SK-N-SH (cell line): ENCODE measurements around the gene SLC22A23. TPM values are rescaled to one million over a fixed set of nuclear protein-coding genes. Genes with fewer than 3 reads are reported as not detected.

Experiments
- CTCF ChIA-PET: fragments of 300-600, 350-600 bp; formaldehyde crosslinking; extraction: SDS; loops from one replicate; lab custom pipeline; 2021; lab: Yijun Ruan, JAX
- POLR2A ChIA-PET: fragments of 350-600 bp; sonication (Branson Sonifier 250); formaldehyde crosslinking; extraction: SDS; loops from one replicate; lab custom pipeline; 2020; ENCODE audit warnings: antibody characterized with exemption, inconsistent platforms; lab: Yijun Ruan, JAX
- DNase-seq: peaks from one replicate; pipeline ENCODE4 v3.0.0; 2012
- H2AFZ ChIP-seq: fragments of 200-600 bp; sonication (generic); 2 replicates; pipeline ENCODE4 v1.8.1; 2016; ENCODE audit warnings: antibody characterized with exemption, mild to moderate bottlenecking, low read depth
- H3F3A ChIP-seq: fragments of 200-600 bp; sonication (generic); replicated peaks from 2 replicates; pipeline ENCODE3; 2016; ENCODE audit warnings: antibody characterized with exemption, mild to moderate bottlenecking; ENCODE audit not compliant: insufficient read depth
- H3K27ac ChIP-seq, 2 experiments: fragments of 200-500 bp in 1 of 2; fragments of 200-600 bp in 1 of 2; sonication (Bioruptor generic) in 1 of 2; sonication (generic), shearing (Covaris generic) in 1 of 2; 2 replicates each; pipeline versions ENCODE4 v1.5.1 to v1.6.1; 2014 to 2016; ENCODE audit warnings: low read depth in 2 of 2, inconsistent platforms in 1 of 2, low read length in 1 of 2, mild to moderate bottlenecking in 1 of 2, mixed read lengths in 1 of 2
- H3K27me3 ChIP-seq: fragments of 200-600 bp; sonication (generic), shearing (Covaris generic); 2 replicates; pipeline ENCODE4 v1.6.1; 2016; ENCODE audit warnings: mixed run types; ENCODE audit not compliant: insufficient read depth
- H3K36me3 ChIP-seq, 2 experiments: fragments of 200-500 bp in 1 of 2; fragments of 200-600 bp in 1 of 2; sonication (Bioruptor generic) in 1 of 2; sonication (generic) in 1 of 2; replicated peaks in 1 of 2; 2 replicates each; pipeline versions ENCODE3 to v1.5.1; 2014 to 2016; ENCODE audit warnings: low read length in 1 of 2, mild to moderate bottlenecking in 1 of 2; ENCODE audit not compliant: insufficient read depth in 2 of 2, control insufficient read depth in 1 of 2
- H3K4me1 ChIP-seq, 2 experiments: fragments of 200-500 bp in 1 of 2; fragments of 200-600 bp in 1 of 2; sonication (Bioruptor generic) in 1 of 2; sonication (generic), shearing (Covaris generic) in 1 of 2; 2 replicates each; pipeline versions ENCODE4 v1.5.1 to v1.6.1; 2014 to 2016; ENCODE audit warnings: low read depth in 1 of 2, low read length in 1 of 2, mixed run types in 1 of 2; ENCODE audit not compliant: insufficient read depth in 2 of 2, control insufficient read depth in 1 of 2
- H3K4me2 ChIP-seq: fragments of 200-600 bp; sonication (generic), shearing (Covaris generic); 2 replicates; pipeline ENCODE4 v1.6.1; 2017; ENCODE audit warnings: mixed run types
- H3K4me3 ChIP-seq, 2 experiments: fragments of 200-500 bp in 1 of 2; fragments of 200-600 bp in 1 of 2; sonication (Bioruptor generic) in 1 of 2; sonication (generic), shearing (Covaris generic) in 1 of 2; 2 replicates each; pipeline versions ENCODE4 v1.5.1 to v1.8.1; 2014 to 2016; ENCODE audit warnings: low read depth in 2 of 2, inconsistent platforms in 1 of 2, low read length in 1 of 2, mild to moderate bottlenecking in 1 of 2, mixed read lengths in 1 of 2, moderate library complexity in 1 of 2
- H3K79me2 ChIP-seq: fragments of 200-600 bp; sonication (generic); 2 replicates; pipeline ENCODE4 v1.8.1; 2017; ENCODE audit warnings: mild to moderate bottlenecking; ENCODE audit not compliant: insufficient read depth
- H3K9ac ChIP-seq: fragments of 200-600 bp; sonication (generic); 2 replicates; pipeline ENCODE4 v1.6.1; 2017; ENCODE audit warnings: mixed run types
- H3K9me2 ChIP-seq: fragments of 200-600 bp; sonication (generic); 2 replicates; pipeline ENCODE4 v1.6.1; 2017; ENCODE audit warnings: mixed run types
- H3K9me3 ChIP-seq: fragments of 200-600 bp; sonication (generic); 2 replicates; pipeline ENCODE4 v1.6.1; 2017; ENCODE audit warnings: mixed run types, mild to moderate bottlenecking, moderate library complexity
- H4K20me1 ChIP-seq: fragments of 200-600 bp; sonication (generic); 2 replicates; pipeline ENCODE4 v1.6.1; 2017; ENCODE audit warnings: mild to moderate bottlenecking, mixed run types; ENCODE audit not compliant: insufficient read depth
- CHD2 ChIP-seq: fragments of 150-350 bp; IDR thresholded peaks from 2 replicates; pipeline ENCODE4 v1.6.1; 2018; ENCODE audit warnings: low read length; ENCODE audit not compliant: partially characterized antibody
- ELF1 ChIP-seq: IDR thresholded peaks from 2 replicates; pipeline ENCODE4 v1.4.0; 2012
- FOXM1 ChIP-seq: IDR thresholded peaks from 2 replicates; pipeline ENCODE4 v1.4.0; 2012; ENCODE audit warnings: low read depth, mild to moderate bottlenecking
- RFX5 ChIP-seq: IDR thresholded peaks from 2 replicates; pipeline ENCODE4 v1.6.1; 2012; ENCODE audit warnings: mild to moderate bottlenecking, improper control_type of control experiment, low read length
- TAF1 ChIP-seq: IDR thresholded peaks from 2 replicates; pipeline ENCODE4 v1.6.1; 2012; ENCODE audit warnings: low read depth, mild to moderate bottlenecking, low read length, moderate library complexity, borderline replicate concordance
- TEAD4 ChIP-seq: IDR thresholded peaks from 2 replicates; pipeline ENCODE4 v1.4.0; 2012; ENCODE audit warnings: mild to moderate bottlenecking, borderline replicate concordance; ENCODE audit not compliant: insufficient read depth
- YY1 ChIP-seq: IDR thresholded peaks from 2 replicates; pipeline ENCODE4 v1.4.0; 2012; ENCODE audit warnings: low read depth, mild to moderate bottlenecking
- WGBS: methylation state at CpG from one replicate; pipeline ENCODE4 v1.1.6; 2017; ENCODE audit warnings: low lambda C conversion rate; 5-methylcytosine and 5-hydroxymethylcytosine counted together
- polyA plus RNA-seq, 3 experiments: library from polyadenylated mRNA; depleted of rRNA; stranded (reverse); fragments of >200 nt; gene quantifications; 2 replicates each; pipeline ENCODE4 v1.2.3, GENCODE V29; 2012
- TF ChIP-seq, protein P1 (sequence below): IDR thresholded peaks from 2 replicates; pipeline ENCODE4 v1.4.0; 2012; ENCODE audit warnings: low read depth
- TF ChIP-seq, protein P2 (sequence below): IDR thresholded peaks from 2 replicates; pipeline ENCODE4 v1.6.1; 2012; ENCODE audit warnings: mild to moderate bottlenecking, low read depth, low read length, moderate library complexity
- TF ChIP-seq, protein P3 (sequence below): IDR thresholded peaks from 2 replicates; pipeline ENCODE4 v1.4.0; 2012; ENCODE audit warnings: low read depth, borderline replicate concordance
- TF ChIP-seq, protein P4 (sequence below): fragments of 150-350 bp; IDR thresholded peaks from 2 replicates; pipeline ENCODE4 v1.6.1; 2016; ENCODE audit warnings: mild to moderate bottlenecking, low read depth, low read length
- TF ChIP-seq, protein P5 (sequence below): fragments of 150-350 bp; IDR thresholded peaks from 2 replicates; pipeline ENCODE4 v1.6.1; 2017; ENCODE audit warnings: antibody characterized with exemption, low read length, low read depth, borderline replicate concordance

The SLC22A23 gene
- polyA plus RNA-seq, 1 of the 3 experiments (the other 2 are of a cell fraction), result not detected

DNA sequence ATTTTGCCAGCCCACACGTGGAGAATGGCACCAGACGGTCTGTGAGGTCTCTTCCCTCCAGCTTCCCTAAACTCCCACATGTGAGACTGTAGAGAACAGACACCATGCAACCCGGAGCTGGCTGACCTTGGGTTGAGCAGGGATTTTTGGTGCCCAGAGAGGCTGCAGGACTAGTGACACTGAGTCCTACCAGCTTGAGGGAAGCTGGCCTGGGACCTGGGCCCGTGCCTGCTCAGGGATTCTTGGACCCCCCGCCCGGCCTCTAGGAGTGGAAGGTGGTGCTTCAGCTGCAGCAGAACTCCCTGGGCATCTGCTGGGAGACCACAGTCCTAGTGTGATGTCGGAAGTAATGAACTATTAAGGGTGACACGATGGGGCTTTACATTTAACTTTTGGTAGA is 194.9 kb downstream of the SLC22A23 start (continued):
- TF ChIP-seq RFX5, result no peak

DNA sequence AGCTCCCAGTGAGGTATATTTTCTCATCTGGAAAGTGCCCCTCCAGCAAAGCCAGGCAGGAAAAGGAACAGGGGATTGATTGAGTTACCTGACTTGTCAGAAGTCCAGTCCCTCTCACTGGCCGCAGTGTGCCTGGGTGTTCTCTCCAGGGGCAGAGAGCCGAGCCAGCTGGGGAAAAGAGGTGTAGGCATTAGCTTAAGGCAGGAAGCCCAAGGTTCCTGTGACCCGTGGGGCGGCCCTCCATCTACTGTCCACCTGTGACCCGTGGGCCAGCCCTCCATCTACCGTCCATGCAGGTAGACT is 195.4 kb downstream of the SLC22A23 start:
- Histone ChIP-seq H3K9me2 (no peaks in the 10 kb centered on the region), H4K20me1 (peaks cover 20% of the 10 kb centered on the region), H3K9me3 (no peaks in the 10 kb centered on the region), H3K4me1 (peaks cover 6 to 23% of the 10 kb centered on the region in 2 experiments; a peak in 1 of 4 replicates), H3K4me2 (no peak overlapping the region), H3K79me2 (peaks cover 60% of the 10 kb centered on the region), H3K27ac (no peak overlapping the region), H3K9ac (no peak overlapping the region), H3K4me3 (no peak overlapping the region), H3K36me3 (peaks cover 3 to 21% of the 10 kb centered on the region in 2 experiments), H3K27me3 (no peaks in the 10 kb centered on the region; the same call in 1 of the 2 replicates), H3F3A (no peaks in the 10 kb centered on the region), H2AFZ (no peak overlapping the region)
- TF ChIP-seq ELF1, result no peak
- TF ChIP-seq TAF1, result no peak
- TF ChIP-seq, protein P1, sequence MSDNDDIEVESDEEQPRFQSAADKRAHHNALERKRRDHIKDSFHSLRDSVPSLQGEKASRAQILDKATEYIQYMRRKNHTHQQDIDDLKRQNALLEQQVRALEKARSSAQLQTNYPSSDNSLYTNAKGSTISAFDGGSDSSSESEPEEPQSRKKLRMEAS, result no peak
- TF ChIP-seq, protein P2, sequence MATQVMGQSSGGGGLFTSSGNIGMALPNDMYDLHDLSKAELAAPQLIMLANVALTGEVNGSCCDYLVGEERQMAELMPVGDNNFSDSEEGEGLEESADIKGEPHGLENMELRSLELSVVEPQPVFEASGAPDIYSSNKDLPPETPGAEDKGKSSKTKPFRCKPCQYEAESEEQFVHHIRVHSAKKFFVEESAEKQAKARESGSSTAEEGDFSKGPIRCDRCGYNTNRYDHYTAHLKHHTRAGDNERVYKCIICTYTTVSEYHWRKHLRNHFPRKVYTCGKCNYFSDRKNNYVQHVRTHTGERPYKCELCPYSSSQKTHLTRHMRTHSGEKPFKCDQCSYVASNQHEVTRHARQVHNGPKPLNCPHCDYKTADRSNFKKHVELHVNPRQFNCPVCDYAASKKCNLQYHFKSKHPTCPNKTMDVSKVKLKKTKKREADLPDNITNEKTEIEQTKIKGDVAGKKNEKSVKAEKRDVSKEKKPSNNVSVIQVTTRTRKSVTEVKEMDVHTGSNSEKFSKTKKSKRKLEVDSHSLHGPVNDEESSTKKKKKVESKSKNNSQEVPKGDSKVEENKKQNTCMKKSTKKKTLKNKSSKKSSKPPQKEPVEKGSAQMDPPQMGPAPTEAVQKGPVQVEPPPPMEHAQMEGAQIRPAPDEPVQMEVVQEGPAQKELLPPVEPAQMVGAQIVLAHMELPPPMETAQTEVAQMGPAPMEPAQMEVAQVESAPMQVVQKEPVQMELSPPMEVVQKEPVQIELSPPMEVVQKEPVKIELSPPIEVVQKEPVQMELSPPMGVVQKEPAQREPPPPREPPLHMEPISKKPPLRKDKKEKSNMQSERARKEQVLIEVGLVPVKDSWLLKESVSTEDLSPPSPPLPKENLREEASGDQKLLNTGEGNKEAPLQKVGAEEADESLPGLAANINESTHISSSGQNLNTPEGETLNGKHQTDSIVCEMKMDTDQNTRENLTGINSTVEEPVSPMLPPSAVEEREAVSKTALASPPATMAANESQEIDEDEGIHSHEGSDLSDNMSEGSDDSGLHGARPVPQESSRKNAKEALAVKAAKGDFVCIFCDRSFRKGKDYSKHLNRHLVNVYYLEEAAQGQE, result no peak
- TF ChIP-seq, protein P3, sequence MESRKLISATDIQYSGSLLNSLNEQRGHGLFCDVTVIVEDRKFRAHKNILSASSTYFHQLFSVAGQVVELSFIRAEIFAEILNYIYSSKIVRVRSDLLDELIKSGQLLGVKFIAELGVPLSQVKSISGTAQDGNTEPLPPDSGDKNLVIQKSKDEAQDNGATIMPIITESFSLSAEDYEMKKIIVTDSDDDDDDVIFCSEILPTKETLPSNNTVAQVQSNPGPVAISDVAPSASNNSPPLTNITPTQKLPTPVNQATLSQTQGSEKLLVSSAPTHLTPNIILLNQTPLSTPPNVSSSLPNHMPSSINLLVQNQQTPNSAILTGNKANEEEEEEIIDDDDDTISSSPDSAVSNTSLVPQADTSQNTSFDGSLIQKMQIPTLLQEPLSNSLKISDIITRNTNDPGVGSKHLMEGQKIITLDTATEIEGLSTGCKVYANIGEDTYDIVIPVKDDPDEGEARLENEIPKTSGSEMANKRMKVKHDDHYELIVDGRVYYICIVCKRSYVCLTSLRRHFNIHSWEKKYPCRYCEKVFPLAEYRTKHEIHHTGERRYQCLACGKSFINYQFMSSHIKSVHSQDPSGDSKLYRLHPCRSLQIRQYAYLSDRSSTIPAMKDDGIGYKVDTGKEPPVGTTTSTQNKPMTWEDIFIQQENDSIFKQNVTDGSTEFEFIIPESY, result no peak
- TF ChIP-seq, protein P4, sequence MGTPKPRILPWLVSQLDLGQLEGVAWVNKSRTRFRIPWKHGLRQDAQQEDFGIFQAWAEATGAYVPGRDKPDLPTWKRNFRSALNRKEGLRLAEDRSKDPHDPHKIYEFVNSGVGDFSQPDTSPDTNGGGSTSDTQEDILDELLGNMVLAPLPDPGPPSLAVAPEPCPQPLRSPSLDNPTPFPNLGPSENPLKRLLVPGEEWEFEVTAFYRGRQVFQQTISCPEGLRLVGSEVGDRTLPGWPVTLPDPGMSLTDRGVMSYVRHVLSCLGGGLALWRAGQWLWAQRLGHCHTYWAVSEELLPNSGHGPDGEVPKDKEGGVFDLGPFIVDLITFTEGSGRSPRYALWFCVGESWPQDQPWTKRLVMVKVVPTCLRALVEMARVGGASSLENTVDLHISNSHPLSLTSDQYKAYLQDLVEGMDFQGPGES, result no peak
- TF ChIP-seq, protein P5, sequence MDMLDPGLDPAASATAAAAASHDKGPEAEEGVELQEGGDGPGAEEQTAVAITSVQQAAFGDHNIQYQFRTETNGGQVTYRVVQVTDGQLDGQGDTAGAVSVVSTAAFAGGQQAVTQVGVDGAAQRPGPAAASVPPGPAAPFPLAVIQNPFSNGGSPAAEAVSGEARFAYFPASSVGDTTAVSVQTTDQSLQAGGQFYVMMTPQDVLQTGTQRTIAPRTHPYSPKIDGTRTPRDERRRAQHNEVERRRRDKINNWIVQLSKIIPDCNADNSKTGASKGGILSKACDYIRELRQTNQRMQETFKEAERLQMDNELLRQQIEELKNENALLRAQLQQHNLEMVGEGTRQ, result no peak
- TF ChIP-seq YY1, result no peak
- no peak for TF ChIP-seq FOXM1
- TF ChIP-seq CHD2, result no peak
- no peak for TF ChIP-seq TEAD4
- no peak for TF ChIP-seq RFX5
- ChIA-PET POLR2A (interaction anchor here (1.0 kb wide), 1 partner anchor 11 kb away, joined by 4 read pairs; no protein-coding TSS in a partner anchor), CTCF (interaction anchor here (0.8 to 7.5 kb wide), 4 partner anchors 12 to 729 kb away, joined by 4 to 48 read pairs (median 4); no protein-coding TSS in a partner anchor)
- no peak for DNase-seq
- WGBS, result 43% methylated on average over 4 of the region's 6 CpGs
